WERI-Rb-1 (cell line): ENCODE measurements around the gene TMEM236.

Source experiments
- DNase-seq: peaks from one replicate; pipeline ENCODE4 v3.0.0-alpha.2; 2020
- H3K27ac ChIP-seq: fragments of 250-450 bp; sonication (Bioruptor Pico); 2 replicates; pipeline ENCODE4 v1.5.1; 2020; ENCODE audit warnings: mild to moderate bottlenecking, moderate library complexity
- H3K27me3 ChIP-seq: fragments of 250-450 bp; sonication (Bioruptor Pico); 2 replicates; pipeline ENCODE4 v1.5.1; 2021; ENCODE audit warnings: mild to moderate bottlenecking, low read depth, moderate library complexity; ENCODE audit not compliant: insufficient read depth, severe bottlenecking
- H3K36me3 ChIP-seq: fragments of 250-450 bp; sonication (Bioruptor Pico); 2 replicates; pipeline ENCODE4 v1.5.1; 2020; ENCODE audit warnings: mild to moderate bottlenecking, moderate library complexity
- H3K4me3 ChIP-seq: 2 replicates; pipeline ENCODE4 v1.5.1; 2011; ENCODE audit warnings: low read depth, mild to moderate bottlenecking, control low read depth, low read length
- H3K9me3 ChIP-seq: fragments of 250-450 bp; sonication (Bioruptor Pico); 2 replicates; pipeline ENCODE4 v1.5.1; 2021; ENCODE audit warnings: mild to moderate bottlenecking, moderate library complexity; ENCODE audit not compliant: severe bottlenecking
- CTCF ChIP-seq: IDR thresholded peaks from 2 replicates; pipeline ENCODE4 v1.5.1; 2011; ENCODE audit warnings: low read depth, mild to moderate bottlenecking, control low read depth, inconsistent platforms, low read length

Gene TMEM236

GRCh38 chr10:17831896-17832295 lies 79.9 kb downstream of the TMEM236 start:
- no peak for DNase-seq
- Histone ChIP-seq H3K9me3 (no peaks in the 10 kb centered on the region), H3K27me3 (no peaks in the 10 kb centered on the region), H3K36me3 (no peaks in the 10 kb centered on the region), H3K27ac (no peak overlapping the region), H3K4me3 (no peak overlapping the region)
- TF ChIP-seq CTCF = no peak

DNA sequence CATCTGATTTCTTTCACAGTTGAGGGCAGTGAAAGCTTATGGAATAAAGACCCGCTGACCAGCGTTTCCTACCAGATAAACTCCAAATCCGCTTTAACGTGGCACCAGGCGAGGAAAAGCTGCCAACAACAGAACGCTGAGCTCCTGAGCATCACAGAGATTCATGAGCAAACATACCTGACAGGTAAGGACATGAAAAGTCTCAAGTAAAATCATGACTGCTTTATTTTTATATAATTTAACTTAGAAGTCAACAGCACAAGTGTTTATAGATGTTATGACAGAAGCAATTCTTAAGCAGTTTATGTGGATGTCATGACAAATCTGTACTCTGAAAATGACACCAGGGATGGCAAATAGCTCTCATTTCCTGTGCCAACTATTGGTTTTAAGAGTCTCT lies 81.7 kb downstream of the TMEM236 start:
- DNase-seq = no peak
- Histone ChIP-seq H3K27ac (no peak overlapping the region), H3K27me3 (no peaks in the 10 kb centered on the region), H3K36me3 (no peaks in the 10 kb centered on the region), H3K4me3 (no peak overlapping the region), H3K9me3 (no peaks in the 10 kb centered on the region)
- TF ChIP-seq CTCF = no peak

DNA sequence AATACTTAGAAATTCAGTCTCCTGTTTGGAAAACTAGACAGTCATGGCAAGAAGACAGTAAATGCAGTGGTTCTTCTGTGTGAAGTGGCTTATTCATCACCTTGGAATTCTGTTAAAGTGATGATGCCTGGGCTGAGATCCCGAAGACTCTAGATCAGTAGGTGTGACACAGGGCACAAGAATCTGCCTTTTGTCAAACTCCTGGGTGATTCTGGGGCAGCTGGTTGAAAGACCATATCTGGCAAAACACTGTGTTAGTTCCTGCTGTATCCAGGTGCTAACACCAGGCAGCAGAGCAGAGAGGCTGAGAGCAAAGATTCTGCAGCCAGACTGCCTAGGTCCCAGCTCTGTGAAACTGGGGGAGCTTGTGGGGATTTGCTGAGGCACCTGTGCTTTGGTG lies 83.7 kb downstream of the TMEM236 start:
- Histone ChIP-seq H3K9me3 (no peaks in the 10 kb centered on the region), H3K36me3 (no peaks in the 10 kb centered on the region), H3K27me3 (no peaks in the 10 kb centered on the region), H3K27ac (no peak overlapping the region), H3K4me3 (no peak overlapping the region)
- DNase-seq = no peak
- TF ChIP-seq CTCF = no peak

GRCh38 chr10:17836942-17837341 lies 84.9 kb downstream of the TMEM236 start:
- no peaks in the 10 kb centered on the region for H3K27me3 ChIP-seq
- DNase-seq = no peak
- H3K4me3 ChIP-seq = no peak overlapping the region
- H3K27ac ChIP-seq = no peak overlapping the region
- H3K9me3 ChIP-seq = no peaks in the 10 kb centered on the region
- no peak for TF ChIP-seq CTCF
- no peaks in the 10 kb centered on the region for H3K36me3 ChIP-seq

GRCh38 chr10:17838080-17838648 lies 86.2 kb downstream of the TMEM236 start:
- H3K4me3 ChIP-seq = no peak overlapping the region
- no peaks in the 10 kb centered on the region for H3K36me3 ChIP-seq
- no peak for TF ChIP-seq CTCF
- H3K27me3 ChIP-seq = no peaks in the 10 kb centered on the region
- H3K9me3 ChIP-seq = no peaks in the 10 kb centered on the region
- no peak overlapping the region for H3K27ac ChIP-seq
- no peak for DNase-seq

GRCh38 chr10:17841050-17841449 lies 89.0 kb downstream of the TMEM236 start:
- no peak overlapping the region for H3K27ac ChIP-seq
- no peak overlapping the region for H3K4me3 ChIP-seq
- no peaks in the 10 kb centered on the region for H3K27me3 ChIP-seq
- no peaks in the 10 kb centered on the region for H3K36me3 ChIP-seq
- H3K9me3 ChIP-seq = no peaks in the 10 kb centered on the region
- no peak for TF ChIP-seq CTCF
- no peak for DNase-seq
